HG03571 (cell line): ENCODE measurements around the gene TRPV6.

Source experiments
- ATAC-seq: cut with Tn5 transposase; IDR thresholded peaks from one replicate; pipeline ENCODE4 v1.9.1; 2021; ENCODE audit not compliant: unreplicated experiment

Gene TRPV6

DNA sequence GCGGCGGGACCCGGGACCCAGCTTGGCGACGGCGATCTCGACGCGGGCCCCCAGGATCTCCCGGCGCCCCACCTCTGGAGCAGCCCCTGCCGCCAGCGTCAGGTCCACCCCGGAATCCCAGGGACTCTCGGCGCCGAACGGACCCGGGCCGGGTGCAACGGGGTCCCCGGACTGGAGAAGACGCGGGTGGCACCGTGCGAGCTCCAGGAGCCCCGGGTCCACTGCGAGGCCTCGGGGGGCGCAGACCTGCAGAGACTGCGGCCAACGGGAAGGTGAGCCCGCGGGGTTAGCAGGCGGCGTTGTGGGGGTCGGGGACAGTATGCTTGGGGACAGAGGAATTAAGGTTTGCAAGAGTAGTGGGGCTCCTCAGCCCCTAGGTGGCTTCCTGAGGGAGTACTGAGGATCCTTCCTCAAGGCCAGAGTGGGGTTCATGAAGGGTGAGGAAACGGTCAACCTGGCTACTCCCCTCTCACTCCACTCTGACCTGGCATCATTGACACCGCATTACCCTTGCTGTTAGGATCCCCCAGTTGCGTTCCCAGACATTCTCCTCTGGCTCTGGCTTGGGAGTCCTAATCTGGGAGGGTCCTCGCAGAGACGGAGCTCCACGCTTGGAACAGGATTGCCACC is 30.3 kb downstream of the TRPV6 start:
- ATAC-seq = peak; percentile 3

DNA sequence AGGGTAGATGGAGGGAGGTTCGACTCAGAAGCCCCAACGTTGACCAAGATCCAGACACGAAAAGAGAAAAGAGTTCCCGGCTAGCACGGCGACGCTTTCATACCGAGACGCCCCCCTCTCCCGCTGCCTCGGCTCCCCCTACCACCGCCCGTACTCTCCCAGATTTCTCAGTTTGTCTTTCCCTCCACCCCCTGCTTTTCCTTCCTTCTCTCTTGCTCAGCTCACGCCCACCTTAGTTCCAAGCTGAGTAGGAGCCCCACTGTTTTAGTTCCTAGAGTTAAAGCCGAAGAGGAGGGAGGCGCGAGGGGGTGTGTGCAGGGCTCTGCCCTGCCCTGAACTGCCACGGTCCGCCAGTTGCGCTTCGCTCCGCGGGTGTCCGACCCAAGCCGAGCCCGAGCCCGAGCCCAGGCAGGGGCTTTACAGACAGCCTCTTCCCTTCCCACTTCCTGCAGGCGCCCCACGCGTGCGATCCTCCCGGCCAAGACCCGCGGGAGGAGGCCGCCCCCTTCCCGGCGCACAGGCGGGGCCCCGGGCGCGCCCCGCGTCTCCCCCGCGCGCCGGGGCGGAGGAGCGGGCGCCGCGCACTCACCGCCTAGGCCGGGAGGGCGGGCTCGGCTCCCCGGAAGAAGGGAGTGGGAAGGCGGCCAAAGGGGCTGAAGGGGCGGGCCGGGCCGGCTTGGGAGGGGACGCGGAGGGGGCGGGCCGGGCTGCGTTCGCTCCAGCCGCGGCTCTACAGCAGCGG is 31.0 kb downstream of the TRPV6 start, which contains the start of gene EPHB6:
Gene EPHB6 (plus strand): TSS at position 705 of the 742 bp plus-strand sequence. CDS start 8,152 bp downstream, outside the sequence.
- ATAC-seq = peak; percentile 53

DNA sequence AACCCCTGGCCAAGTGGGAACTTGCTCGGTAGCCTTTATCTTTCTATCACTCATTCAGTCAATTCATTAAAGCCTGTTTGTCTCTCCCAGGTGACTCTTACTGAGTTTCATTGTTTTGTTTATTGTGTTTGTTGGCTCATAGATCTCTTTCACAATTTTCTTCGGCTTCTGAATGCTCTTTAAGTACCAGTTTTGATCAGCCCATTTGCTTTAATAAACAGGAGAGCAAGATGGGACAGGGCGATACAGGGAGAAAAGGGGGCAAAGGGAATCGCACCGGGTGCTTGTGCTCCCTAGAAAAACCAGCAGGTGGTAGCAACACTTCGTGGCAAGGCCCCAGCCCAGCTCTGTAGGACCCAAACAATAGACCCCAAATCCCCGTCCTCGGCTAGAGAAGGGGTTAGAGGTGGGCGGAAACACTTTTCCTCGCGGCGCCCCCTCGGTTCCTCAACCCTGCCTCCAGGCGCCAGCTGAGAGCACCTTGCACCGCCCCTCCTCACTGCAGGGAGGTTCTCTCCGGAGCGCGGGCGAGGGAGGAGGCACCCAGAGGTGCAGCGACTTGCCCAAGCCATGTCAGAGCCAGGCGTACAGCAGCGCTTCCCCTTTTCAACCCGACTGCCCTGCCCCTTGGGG is 31.7 kb downstream of the TRPV6 start:
- peak; percentile 79 for ATAC-seq

DNA sequence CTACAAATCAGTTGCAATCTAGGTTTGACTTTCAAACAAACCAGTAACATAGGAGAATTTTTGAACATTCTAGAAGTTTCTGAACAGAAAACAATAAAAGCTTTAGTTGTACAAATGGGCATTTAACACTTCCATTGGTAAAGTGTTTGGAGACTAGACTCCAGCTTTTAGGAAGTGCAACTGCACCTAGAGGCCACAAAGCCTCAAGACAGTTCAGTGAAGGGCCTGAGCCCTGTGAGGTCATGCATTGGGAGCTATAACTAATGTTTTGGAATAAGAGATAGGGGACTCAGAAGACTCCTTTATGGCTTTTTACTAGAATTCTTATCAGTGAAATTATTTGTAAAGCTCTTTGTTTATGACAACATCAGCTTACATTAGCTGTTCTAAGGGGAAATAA is 33.6 kb downstream of the TRPV6 start:
- no peak for ATAC-seq

DNA sequence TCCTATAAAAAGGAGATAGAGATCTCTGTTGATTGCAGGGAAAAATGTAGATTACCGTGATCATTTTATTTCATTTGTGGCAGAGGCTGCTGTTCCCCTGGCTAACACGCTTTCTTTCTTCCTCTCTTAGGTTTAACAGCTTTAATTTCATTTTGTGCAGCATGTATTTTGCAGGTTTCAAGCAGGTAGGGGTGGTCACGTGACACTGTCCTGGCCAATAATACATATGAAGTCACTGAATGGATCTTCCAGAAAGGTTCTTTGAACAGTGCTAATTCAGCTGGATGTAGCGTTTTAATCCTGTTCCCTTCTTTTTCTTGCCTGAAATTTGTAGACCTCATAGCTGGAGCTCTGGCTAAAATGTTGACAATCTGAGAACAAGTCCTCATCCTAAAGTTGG is 34.3 kb downstream of the TRPV6 start:
- ATAC-seq = no peak

DNA sequence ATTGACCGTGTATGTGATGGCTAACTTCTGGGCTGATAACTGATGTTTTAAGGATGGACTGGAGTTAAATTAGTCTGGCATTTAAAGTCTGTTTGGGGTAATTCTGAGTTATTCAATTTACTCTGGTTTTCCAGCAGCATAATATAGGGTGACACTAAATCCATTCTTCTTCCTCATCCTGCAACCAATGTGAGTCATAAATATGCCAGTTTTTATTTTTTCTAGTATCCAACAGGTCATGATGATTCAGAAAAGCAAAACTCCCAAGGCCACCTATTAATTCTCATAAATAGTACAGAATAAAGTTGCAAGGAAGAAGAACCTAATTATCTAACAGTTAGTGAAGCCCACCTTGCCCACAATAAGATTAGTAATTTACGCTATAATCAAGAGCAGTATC is 38.2 kb downstream of the TRPV6 start:
- ATAC-seq = no peak

DNA sequence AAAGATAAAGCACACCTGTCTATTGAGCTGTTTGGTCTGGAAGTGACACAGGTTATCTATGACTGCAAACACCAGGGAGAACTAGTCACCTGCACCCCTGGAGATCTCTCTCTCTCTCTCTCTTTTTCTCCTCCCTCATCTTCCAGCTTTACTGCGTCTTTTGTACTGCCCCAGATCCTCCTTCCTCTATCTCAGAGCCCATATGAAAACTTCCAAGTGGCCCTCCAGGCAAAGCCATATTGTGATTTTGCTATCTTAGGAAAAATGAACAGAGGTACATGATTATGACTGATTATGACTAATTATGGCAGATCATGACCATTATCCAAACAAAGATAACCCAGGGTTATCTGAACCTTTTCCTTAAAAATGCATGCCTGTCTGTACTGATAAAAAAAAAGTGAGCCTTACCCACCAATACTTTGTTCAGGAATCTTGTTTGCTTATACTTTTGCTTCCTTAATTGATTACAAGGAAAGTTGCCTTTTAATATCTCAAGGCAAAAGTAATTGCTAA is 43.2 kb downstream of the TRPV6 start:
- ATAC-seq = no peak

DNA sequence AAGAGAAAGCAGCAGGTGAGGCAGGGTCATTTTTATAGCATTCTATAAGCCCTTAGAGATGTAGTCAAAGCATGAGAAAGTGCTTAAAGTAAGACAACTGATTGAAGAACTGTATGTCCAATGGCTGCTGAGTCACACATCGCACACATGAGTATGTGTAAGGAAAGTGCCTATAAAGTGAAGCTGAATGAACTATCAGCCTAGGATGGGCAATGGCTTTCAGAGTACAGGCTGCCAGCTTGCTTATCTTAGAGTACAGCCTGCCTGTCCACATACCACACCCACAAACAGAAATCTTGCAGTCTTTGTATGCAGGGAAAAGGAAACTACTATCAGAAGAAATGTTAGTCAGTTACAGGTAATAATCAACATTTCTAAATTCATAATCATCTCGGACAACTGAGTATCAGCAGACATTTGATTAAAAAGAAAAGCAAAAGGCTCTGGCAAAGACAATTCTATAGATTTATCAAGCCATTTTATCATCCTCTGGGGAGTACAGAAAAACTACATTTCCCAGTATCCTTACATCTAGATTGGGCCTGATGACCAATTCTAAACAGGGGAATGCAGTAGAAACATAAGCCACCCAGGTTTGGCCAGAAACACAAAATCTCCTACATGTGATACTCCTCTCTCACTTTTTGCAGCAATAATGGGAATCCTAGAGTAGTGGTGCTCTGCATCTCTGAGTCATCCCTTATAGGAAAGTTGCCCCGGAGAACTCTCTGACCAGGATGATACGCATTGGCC is 46.9 kb downstream of the TRPV6 start:
- no peak for ATAC-seq

DNA sequence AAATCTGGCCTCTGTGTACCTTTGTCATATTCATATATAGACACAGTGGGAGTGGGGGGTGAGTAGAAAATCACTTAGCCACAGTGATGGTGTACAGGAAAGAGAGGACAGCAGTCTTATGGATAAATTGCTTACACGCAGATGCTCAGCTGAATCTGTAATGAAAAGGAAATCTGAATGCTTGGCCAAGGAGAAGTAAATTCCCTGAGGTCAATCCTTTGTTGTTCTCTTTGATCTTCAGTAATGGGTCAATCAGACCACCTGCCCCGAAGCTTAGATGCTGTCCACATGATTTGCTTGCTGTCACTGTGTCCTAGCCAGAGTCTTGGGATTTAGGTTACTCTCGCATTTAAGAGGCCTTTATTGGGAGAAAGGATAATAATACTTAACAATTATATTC is 49.1 kb downstream of the TRPV6 start:
- no peak for ATAC-seq

DNA sequence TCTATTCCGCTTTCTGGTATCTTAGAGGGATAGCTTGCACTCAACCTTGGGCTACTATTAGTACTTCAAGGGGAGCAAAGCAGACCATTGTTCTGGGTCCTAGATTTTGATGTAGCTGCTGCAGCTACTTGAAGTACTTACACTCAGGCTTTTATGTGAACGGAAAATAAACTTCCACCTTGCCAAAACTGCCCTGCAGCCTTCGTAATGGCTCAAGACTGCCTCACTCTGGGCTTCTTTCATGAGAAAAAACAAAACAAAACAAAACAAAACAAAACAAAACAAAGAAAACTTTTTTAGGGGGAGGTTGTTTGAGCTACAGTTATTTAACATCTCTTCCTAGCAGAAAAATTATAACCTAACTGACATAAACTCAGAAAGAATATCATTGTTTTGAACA is 50.1 kb downstream of the TRPV6 start:
- no peak for ATAC-seq

DNA sequence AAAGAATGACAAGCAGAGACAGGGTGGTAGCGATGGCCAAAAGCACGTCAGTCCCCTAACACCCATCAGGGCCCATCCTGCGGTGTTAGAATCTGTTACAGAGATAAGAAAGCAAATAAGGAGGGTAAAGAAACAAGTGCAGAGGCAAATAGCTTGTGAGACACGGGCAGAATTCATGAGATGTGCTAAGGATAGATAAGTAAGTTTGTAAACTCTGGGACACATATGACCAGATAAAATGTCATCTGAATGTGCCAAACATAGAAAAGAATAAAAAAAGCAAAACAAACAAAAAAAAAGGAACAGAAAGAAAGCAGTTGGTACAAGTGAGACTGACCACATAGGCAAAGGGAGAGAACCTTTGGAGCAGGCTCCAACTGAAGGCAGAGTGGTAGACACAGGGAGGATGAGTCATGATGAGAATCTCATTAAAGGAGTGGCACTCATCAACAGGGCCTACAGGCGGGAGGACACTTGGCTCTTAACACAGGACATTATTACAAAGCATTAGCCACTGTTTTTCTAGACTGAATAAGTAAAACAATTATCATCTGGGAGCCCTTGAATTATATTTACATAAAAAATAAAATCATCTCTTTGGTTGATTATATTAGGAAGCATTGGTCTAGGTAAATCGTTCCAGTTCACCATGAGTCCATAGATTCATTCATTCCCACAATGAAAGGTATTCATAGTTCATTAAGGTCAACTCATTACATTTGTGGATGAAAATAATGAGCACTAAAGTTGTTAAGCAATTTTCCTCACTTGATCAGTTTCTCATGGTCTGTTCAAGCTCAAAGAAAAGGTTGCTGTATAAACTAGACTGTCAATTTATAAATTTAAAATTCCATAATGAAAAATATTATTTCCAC is 52.1 kb downstream of the TRPV6 start:
- no peak for ATAC-seq

DNA sequence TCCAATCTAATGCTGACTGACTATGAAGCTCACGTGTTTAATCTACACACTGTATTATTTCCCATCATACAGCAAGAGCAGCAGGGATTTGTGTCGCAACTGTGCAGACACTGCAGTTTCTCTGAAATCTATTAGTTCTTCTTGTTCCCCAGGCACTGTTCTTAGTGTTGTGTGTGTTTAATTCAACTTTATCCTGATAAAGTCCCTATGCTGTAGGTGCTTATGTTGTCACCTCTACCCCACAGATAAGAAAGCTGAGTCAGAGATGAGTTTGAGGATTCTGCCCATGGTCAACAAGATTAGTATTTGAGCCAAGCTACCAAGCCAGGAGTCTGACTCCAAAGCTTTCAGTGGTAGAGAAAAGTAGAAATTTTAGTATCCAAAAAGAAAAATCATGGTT is 53.1 kb downstream of the TRPV6 start:
- no peak for ATAC-seq

DNA sequence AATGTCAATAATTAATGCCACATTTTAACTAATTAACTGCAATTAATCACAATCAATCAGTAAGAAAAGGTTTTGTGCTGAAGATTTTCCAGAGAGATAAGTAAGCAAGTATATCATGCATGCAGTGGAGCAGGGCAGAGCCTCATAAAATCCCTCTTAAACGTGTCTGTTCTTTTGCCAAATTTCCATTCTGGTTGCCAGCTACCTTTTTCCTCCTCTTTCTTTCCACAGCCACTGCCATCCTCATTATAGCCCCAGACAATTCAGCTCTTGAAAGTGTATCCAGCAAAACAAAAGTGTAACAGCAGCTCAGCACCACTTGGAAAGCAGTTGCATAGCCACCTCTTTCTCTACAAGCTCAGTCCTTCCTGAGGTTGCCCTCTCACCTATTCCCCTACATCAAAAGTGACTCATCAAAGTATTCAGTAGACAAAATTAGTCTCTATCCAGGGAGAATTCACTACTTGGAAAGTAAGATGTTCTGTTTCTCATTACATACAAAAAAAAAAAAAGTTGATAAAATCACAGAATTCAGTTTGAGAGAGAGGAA is 57.5 kb downstream of the TRPV6 start:
- ATAC-seq = no peak

DNA sequence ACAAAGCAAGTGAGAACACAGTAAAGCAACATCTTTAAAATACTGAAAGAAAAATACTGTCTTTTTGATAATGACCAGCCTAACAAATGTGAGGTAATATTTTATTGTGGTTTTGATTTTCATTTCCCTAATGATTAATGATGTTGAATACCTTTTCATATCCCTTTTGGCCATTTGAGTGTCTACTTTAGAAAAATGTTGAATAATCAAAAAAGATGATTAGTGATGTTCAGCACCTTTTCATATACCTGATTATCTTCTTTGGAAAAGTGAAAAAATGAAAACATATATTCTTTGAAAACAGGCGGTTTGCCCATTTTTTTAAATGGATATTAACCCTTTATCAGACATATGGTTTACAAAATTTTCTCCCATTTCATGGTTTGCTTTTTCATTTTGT is 62.8 kb downstream of the TRPV6 start:
- ATAC-seq = no peak
